ENCODE results near the gene OCRL.
"Not testable (repeated sequence)": the region's sequence is repeated elsewhere in the genome, so short reads cannot be mapped to it uniquely, and the experiment has no call there.

The OCRL gene

GRCh38 chrX:129531132-129531531, 8.9 kb upstream of the OCRL start:
- no peak for TF ChIP-seq CTCF (IDR thresholded peaks at IDR 0.05; ENCODE audit: insufficient read depth, missing control alignments)
- no peak for DNase-seq (ENCODE audit: insufficient read length, low spot score)
- no peak for FAIRE-seq

- TF ChIP-seq CTCF (IDR thresholded peaks at IDR 0.05; ENCODE audit: insufficient read depth, missing control alignments): no peak
- FAIRE-seq (no peak), DNase-seq (ENCODE audit: insufficient read length, low spot score) (no peak)
Observed at GRCh38 chrX:129534816-129535578, 5.1 kb upstream of the OCRL start.

- DNase-seq (ENCODE audit: insufficient read length, low spot score): no peak
- FAIRE-seq: no peak
Observed at GRCh38 chrX:129540722-129541184, 694 bp downstream of the OCRL start.

GRCh38 chrX:129544780-129545179, 4.7 kb downstream of the OCRL start:
- DNase-seq (ENCODE audit: insufficient read length, low spot score) (no peak), FAIRE-seq (peak; percentile 38)
- TF ChIP-seq CTCF (IDR thresholded peaks at IDR 0.05; ENCODE audit: insufficient read depth, missing control alignments): no peak

More at GRCh38 chrX:129540722-129541184, 694 bp downstream of the OCRL start:
- TF ChIP-seq CTCF (IDR thresholded peaks at IDR 0.05; ENCODE audit: insufficient read depth, missing control alignments): no peak

GRCh38 chrX:129545408-129545807, 5.3 kb downstream of the OCRL start:
- DNase-seq (ENCODE audit: insufficient read length, low spot score): no peak
- no peak for FAIRE-seq
- TF ChIP-seq CTCF (IDR thresholded peaks at IDR 0.05; ENCODE audit: insufficient read depth, missing control alignments): no peak

GRCh38 chrX:129549124-129549523, 9.1 kb downstream of the OCRL start:
- FAIRE-seq (no peak), DNase-seq (ENCODE audit: insufficient read length, low spot score) (no peak)
- no peak for TF ChIP-seq CTCF (IDR thresholded peaks at IDR 0.05; ENCODE audit: insufficient read depth, missing control alignments)

- FAIRE-seq: no peak
- TF ChIP-seq CTCF (IDR thresholded peaks at IDR 0.05; ENCODE audit: insufficient read depth, missing control alignments): no peak
- DNase-seq (ENCODE audit: insufficient read length, low spot score): no peak
Observed at GRCh38 chrX:129553619-129554288, 13.7 kb downstream of the OCRL start.

GRCh38 chrX:129554816-129555215, 14.8 kb downstream of the OCRL start:
- not testable (repeated sequence) for DNase-seq (ENCODE audit: insufficient read length, low spot score); FAIRE-seq
